HG03460 (cell line): Measurements from ENCODE around the gene CC2D1A.
"Not testable (repeated sequence)": the region's sequence is repeated elsewhere in the genome, so short reads cannot be mapped to it uniquely, and the experiment has no call there.

Source experiments
- ATAC-seq: cut with Tn5 transposase; IDR thresholded peaks from one replicate; pipeline ENCODE4 v1.9.1; 2021; ENCODE audit not compliant: unreplicated experiment

The CC2D1A gene

GRCh38 chr19:13959962-13960862, 54.2 kb downstream of the CC2D1A start:
- ATAC-seq, result no peak

- no peak for ATAC-seq
Measured at GRCh38 chr19:13960863-13961784, 55.1 kb downstream of the CC2D1A start.

DNA sequence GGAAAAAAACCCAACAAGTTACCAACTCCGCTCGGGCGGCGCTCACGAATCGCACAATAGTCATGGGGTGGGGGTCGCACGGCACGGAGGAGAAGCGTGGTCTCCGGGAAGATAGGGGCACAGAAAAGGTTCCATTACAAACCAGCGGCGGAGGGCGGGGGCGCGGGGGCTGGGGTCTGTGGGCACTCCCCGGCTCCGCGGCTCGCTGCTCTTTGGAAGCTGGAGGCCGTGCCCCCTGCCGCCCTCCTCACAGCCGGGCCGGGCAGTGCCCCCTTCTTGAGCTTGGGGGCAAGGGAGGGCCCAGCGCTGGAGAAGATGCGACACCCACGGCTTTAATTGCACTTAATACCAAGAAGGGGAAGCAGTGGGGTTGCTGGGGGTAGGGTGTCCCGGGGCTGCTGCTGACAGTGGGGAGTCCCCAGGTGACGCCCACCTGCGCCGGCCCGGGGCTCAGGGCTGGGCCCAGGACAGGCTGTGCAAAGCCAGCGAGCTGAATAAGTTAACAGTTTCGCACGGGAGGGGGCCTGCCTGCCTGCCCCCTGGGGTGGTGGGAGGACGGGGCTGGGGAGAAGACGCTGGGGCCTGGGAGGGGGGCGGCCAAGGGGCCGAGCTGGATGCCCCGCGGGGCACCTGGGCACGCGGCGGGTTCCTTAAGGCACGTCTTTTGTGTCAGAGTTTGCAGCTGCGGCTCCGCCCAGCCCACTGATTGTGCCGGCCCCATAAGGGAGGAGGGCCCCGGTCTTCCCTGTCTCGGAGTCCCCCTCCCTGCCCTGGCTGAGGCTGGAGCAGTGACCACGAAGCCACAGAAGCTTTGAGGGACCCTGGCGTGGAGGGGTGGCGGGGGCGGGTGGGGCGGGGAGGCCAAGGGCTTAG, 56.1 kb downstream of the CC2D1A start:
- no peak for ATAC-seq

GRCh38 chr19:13962699-13963602, 57.0 kb downstream of the CC2D1A start:
- no peak for ATAC-seq

DNA sequence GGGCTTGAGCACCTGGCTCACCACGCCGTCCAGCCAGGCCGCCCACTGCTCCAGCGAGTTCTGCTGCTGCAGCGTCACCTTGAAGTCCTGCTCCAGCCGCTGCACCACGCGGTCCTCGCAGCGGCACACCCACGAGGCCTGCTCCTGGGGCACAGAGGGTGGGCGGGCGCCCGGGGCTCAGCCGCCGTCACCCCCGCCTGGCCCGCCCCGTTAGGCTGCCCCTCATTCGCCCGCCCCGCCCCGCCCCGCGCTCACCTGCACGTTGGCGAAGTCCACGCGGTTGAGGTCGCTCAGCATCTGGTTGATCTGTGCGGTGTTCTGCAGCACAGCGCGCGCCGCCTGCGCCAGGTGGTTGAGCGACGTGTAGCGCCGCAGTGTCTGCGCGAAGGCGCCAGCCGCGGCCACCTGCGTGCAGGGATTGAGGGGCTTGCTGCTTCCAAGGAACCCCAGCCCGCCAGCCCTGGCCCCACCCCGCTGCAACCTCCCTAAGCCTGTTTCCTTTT, 57.7 kb downstream of the CC2D1A start:
- ATAC-seq, result no peak

- no peak for ATAC-seq
Measured at GRCh38 chr19:13964776-13965175, 58.8 kb downstream of the CC2D1A start.

- no peak for ATAC-seq
Measured at GRCh38 chr19:13965377-13965896, 59.4 kb downstream of the CC2D1A start.

DNA sequence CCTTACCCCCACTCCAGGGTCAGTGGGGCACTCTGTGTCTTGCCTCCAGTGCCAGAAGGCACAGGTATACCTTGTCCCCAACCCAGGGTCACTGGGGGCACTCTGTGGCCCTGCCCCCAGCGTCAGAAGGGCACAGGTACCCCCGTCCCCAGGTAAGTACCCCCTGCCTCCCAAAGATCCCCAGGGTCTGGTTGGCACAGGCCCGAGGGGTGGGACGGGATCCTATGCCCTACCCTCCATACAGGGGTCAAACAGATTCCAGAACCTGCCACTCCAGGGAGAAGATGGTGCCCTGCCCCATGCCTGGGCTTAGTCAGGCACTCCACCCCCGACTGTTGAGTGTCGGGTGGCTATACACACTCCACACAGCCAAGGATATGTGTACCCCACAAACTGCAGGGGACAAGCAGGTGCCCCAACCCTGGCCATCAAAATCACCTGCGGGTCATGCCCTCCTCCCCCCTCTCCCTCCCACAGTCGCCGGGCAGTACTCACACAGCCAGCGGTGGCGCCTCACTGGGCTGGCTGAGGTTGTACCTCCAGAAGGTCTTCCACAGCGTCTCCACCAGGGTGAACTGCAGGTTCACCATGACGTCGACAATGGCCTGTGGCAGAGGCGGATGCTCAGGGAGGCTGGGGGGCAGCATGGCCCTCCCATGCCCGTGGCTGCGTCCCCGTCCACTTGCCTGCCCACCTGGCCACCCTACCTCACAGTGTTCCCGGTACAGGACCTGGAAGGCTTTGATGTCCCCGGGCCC, 60.1 kb downstream of the CC2D1A start:
- no peak for ATAC-seq

DNA sequence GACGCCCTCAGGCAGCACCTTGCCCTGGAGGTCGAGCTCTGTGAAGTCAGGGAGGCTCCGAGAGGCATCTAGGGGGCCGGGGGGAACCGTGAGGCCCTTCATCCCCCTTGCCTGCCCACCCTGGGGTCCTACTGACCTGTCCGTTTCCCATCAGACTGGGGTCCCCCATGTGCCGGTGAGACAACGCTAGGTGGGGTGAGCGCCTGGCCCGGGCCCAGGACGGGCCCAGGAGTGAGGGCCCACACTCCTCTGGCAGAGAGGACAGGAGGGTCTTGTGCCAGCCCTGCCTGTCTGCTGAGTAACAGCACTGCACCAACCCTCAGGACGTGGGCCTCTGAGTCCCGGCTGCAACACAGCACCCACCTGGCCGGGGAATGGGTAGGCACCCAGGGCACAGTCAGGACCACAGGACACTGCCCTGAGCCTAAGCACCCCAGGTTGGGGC, 60.7 kb downstream of the CC2D1A start:
- no peak for ATAC-seq

DNA sequence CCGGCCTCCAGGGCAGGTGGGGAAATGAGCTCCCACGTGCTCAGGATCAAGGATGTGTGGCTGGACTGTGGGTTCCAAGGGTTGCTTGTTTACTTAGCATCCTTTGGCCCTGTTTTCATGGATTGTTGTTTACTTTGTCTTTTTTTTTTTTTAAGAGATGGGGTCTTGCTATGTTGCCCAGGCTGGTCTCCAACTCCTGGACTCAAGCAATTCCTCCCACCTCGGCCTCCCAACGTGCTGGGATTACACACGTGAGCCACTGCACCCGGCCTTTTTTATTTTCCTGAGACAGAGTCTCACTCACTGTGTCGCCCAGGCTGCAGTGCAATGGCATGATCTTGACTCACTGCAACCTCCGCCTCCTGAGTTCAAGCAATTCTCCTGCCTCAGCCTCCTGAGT, 61.2 kb downstream of the CC2D1A start:
- not testable (repeated sequence) for ATAC-seq

GRCh38 chr19:13968383-13968935, 62.5 kb downstream of the CC2D1A start:
- ATAC-seq, result no peak

GRCh38 chr19:13968999-13969398, 63.0 kb downstream of the CC2D1A start:
- no peak for ATAC-seq

GRCh38 chr19:13969897-13970296, 63.9 kb downstream of the CC2D1A start:
- ATAC-seq, result no peak

DNA sequence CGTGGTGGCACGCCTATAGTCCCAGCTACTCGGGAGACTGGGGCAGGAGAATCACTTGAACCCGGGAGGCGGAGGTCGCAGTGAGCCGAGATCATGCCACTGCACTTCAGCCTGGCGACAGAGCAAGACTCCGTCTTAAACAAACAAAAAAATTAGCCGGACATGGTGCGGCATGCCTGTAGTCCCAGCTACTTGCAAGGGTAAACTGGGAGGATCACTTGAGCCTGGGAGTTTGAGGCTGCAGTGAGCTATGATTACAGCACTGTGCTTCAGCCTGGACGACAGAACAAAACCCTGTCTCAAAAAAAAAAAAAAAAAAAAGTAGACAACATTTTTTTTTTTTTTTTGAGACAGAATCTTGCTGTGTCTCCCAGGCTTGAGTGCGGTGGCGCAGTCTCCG, 65.9 kb downstream of the CC2D1A start:
- ATAC-seq, result not testable (repeated sequence)

DNA sequence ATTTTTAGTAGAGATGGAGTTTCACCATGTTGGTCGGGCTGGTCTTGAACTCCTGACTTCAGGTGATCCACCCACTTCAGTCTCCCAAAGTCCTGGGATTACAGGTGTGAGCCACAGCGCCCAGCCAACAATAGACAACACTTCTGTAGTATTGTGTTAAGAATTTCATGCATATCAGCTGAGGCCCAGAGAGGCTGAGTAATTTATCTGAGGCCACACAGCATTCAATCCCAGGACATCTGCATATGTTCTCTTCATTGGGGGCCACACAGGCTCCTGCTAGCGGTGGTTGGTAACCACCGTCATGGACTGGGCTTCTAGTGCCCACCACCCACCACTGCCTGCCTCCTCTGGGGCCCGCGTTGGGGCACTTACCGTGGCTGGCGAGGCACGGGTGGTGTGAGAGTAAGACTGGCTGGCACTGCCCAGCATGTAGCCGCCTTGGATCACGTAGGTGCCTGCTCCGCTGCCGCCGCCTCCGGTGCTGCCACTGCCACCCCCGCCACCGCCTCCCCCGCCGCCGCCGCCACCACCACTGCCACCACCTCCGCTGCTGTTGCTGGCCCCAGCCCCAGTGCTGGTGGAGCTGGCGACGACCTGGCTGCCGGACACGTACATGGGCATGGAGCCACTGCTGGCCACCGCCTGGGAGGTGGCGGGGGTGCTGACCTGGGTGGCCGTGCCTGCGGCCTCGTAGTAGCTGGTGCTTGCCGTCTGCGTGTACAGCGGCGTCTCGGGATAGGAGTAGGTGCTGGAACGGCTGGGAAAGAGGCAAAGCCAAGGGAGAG, 66.6 kb downstream of the CC2D1A start:
- no peak for ATAC-seq

DNA sequence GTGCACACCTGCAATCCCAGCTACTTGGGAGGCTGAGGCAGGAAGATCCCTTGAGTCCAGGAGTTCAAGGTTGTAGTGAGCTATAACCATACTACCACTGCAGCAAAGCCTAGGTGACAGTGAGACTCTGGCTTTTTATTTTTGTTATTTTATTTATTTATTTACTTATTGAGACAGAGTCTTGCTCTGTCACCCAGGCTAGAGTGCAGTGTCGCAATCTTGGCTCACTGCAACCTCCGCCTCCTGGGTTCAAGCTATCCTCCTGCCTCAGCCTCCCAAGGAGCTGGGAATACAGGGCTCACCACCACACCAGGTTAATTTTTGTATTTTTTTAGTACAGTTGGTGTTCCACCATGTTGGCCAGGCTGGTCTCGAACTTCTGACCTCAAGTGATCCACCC, 67.5 kb downstream of the CC2D1A start:
- not testable (repeated sequence) for ATAC-seq

DNA sequence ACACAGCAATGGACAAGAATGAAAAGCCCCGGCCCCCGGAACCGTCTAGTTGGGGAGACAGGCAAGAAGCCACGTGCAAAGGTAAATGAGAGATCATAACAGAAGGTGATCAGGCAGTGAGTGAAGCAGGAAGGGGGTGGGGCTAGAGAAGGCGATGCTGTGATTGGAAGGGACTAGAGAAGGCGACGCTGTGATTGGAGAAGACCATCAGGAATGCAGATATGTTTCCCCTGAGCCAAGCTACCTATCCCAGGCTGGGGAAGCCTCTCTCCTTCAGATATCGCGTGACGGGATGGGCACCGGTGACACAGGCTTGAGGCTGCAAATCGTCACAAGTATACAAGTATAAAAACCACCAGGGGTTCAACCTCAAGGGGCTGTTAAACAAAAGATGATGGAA, 68.1 kb downstream of the CC2D1A start:
- no peak for ATAC-seq
